ENCODE measurements around the gene SLC7A9.
"Not testable (repeated sequence)": the region's sequence is repeated elsewhere in the genome, so short reads cannot be mapped to it uniquely, and the experiment has no call there.

The SLC7A9 gene

GRCh38 chr19:32787161-32787813 lies 82.3 kb downstream of the SLC7A9 start:
- not testable (repeated sequence) for DNase-seq

GRCh38 chr19:32782089-32782488 lies 87.5 kb downstream of the SLC7A9 start:
- DNase-seq, result not testable (repeated sequence)

- DNase-seq, result no peak
Measured at GRCh38 chr19:32781280-32781679, 88.3 kb downstream of the SLC7A9 start.
